ENCODE data around the gene SORBS1.

DNA sequence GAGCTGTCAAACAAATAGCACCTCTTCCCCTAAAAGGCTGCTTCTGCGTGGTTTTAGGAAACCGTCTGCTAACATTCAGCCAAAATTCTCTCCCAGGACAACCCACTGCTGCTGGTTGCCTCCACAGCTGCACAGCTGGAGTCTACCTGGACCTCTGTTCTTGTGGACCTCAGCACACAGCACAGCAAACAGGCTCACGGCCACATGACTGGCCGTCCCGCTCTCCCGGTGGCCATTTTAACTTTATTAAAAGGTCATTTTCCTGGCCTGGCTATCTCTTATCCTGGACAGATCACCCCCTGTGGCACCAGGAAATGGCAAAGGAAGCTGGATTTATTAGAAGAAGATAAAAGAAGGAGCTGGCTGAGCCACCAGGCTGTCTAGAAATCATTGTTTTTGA, 27.6 kb downstream of the SORBS1 start:
- TF ChIP-seq, protein P1, sequence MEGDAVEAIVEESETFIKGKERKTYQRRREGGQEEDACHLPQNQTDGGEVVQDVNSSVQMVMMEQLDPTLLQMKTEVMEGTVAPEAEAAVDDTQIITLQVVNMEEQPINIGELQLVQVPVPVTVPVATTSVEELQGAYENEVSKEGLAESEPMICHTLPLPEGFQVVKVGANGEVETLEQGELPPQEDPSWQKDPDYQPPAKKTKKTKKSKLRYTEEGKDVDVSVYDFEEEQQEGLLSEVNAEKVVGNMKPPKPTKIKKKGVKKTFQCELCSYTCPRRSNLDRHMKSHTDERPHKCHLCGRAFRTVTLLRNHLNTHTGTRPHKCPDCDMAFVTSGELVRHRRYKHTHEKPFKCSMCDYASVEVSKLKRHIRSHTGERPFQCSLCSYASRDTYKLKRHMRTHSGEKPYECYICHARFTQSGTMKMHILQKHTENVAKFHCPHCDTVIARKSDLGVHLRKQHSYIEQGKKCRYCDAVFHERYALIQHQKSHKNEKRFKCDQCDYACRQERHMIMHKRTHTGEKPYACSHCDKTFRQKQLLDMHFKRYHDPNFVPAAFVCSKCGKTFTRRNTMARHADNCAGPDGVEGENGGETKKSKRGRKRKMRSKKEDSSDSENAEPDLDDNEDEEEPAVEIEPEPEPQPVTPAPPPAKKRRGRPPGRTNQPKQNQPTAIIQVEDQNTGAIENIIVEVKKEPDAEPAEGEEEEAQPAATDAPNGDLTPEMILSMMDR (IDR thresholded peaks at IDR 0.05; ENCODE audit: low read depth, low read length, missing input control): no peak
- TF ChIP-seq REST (IDR thresholded peaks at IDR 0.05): no peak
- no peak for TF ChIP-seq MAX (IDR thresholded peaks at IDR 0.05)
- TF ChIP-seq YY1 (IDR thresholded peaks at IDR 0.05): peak; percentile 16
- no peak for TF ChIP-seq EGR1 (IDR thresholded peaks at IDR 0.05; ENCODE audit: low read depth in 2 of 2)
- no peak for TF ChIP-seq JUND (IDR thresholded peaks at IDR 0.05)
- no peak for TF ChIP-seq TAF1 (conservative IDR thresholded peaks at IDR 0.05)
- TF ChIP-seq RAD21 (IDR thresholded peaks at IDR 0.05): no peak

Data from liver (tissue), 3 donors.